ENCODE data around the gene TBC1D5. TPM values are rescaled to one million over a fixed set of nuclear protein-coding genes. Genes with fewer than 3 reads are reported as not detected.

Gene TBC1D5
- total and polyA plus RNA-seq, 12 donors = 6.7 to 35.6 (median 30.5) TPM

GRCh38 chr3:17142516-17142915 lies 599.9 kb downstream of the TBC1D5 start:
- WGBS, 2 donors = 95 to 96% methylated on average over 10 of the region's 10 CpGs

GRCh38 chr3:17141699-17142098 lies 600.7 kb downstream of the TBC1D5 start:
- ATAC-seq = no peak
- H3K36me3 ChIP-seq = no peaks in the 10 kb centered on the region
- TF ChIP-seq CTCF (IDR thresholded peaks at IDR 0.05) = no peak
- intact Hi-C loops (cut with DNase I) = loop anchor here in 1 of 10 donors (2.0 kb wide), 1 partner anchor 259 kb away; no protein-coding TSS in a partner anchor
- H3K27ac ChIP-seq = peak overlapping the region in 4 of 10 donors; percentile 14 to 64 (median 44)
- no peaks in the 10 kb centered on the region for H3K9me3 ChIP-seq
- no peaks in the 10 kb centered on the region for H3K27me3 ChIP-seq
- 97% methylated on average over 4 of the region's 4 CpGs for WGBS, 2 donors
- no peak overlapping the region for H3K4me3 ChIP-seq
- H3K4me1 ChIP-seq = peaks cover 0 to 17% (median under 1%) of the 10 kb centered on the region in 9 donors
- DNase-seq = no peak

More at GRCh38 chr3:17142516-17142915, 599.9 kb downstream of the TBC1D5 start:
- Histone ChIP-seq H3K4me1 (peaks cover 0 to 14% (median 0%) of the 10 kb centered on the region in 9 donors), H3K9me3 (no peaks in the 10 kb centered on the region), H3K36me3 (no peaks in the 10 kb centered on the region), H3K27me3 (no peaks in the 10 kb centered on the region), H3K27ac (no peak overlapping the region), H3K4me3 (no peak overlapping the region)
- intact Hi-C loops (cut with DNase I) = no loop called here
- ATAC-seq (no peak), DNase-seq (no peak)
- no peak for TF ChIP-seq CTCF (IDR thresholded peaks at IDR 0.05)

GRCh38 chr3:17140670-17141505 lies 601.5 kb downstream of the TBC1D5 start:
- H3K36me3 ChIP-seq = no peaks in the 10 kb centered on the region
- peak; percentile 61 to 88 (median 86) for ATAC-seq
- intact Hi-C loops (cut with DNase I) = loop anchor here in 1 of 10 donors (2.0 kb wide), 1 partner anchor 258 kb away; no protein-coding TSS in a partner anchor
- H3K27me3 ChIP-seq = no peaks in the 10 kb centered on the region
- peak; percentile 49 to 50 for DNase-seq
- 48 to 58% methylated on average over 13 of the region's 13 CpGs for WGBS, 2 donors
- peak in 8 of 9 donors; percentile 14 to 54 (median 30) for TF ChIP-seq CTCF (IDR thresholded peaks at IDR 0.05)
- H3K27ac ChIP-seq = peak overlapping the region in 9 of 10 donors; percentile 14 to 65 (median 60)
- no peaks in the 10 kb centered on the region for H3K9me3 ChIP-seq
- peaks cover 0 to 26% (median 6%) of the 10 kb centered on the region in 9 donors for H3K4me1 ChIP-seq
- H3K4me3 ChIP-seq = peak overlapping the region in 1 of 10 donors; percentile 11

- H3K27me3 ChIP-seq = no peaks in the 10 kb centered on the region
- no peak overlapping the region for H3K27ac ChIP-seq
- 87 to 92% methylated on average over 7 of the region's 7 CpGs for WGBS, 2 donors
- intact Hi-C loops (cut with DNase I) = loop anchor here in 1 of 10 donors (5.0 kb wide), 1 partner anchor 256 kb away; the partner anchor contains the start of gene PLCL2
- no peaks in the 10 kb centered on the region for H3K36me3 ChIP-seq
- no peak overlapping the region for H3K4me3 ChIP-seq
- H3K9me3 ChIP-seq = peaks cover 0 to 9% (median 0%) of the 10 kb centered on the region in 11 donors
- peaks cover 0 to 31% (median 6%) of the 10 kb centered on the region in 9 donors for H3K4me1 ChIP-seq
- DNase-seq = no peak
- ATAC-seq = no peak
- no peak for TF ChIP-seq CTCF (IDR thresholded peaks at IDR 0.05)
These were observed 604.0 kb downstream of the TBC1D5 start for GRCh38 chr3:17138246-17139039.
